Midbrain (tissue), 1 donor: Measurements from ENCODE around the gene PIGM.

Experiments
- DNase-seq: peaks from one replicate; lab custom pipeline; 2025; lab: John Stamatoyannopoulos, UW

Gene PIGM

DNA sequence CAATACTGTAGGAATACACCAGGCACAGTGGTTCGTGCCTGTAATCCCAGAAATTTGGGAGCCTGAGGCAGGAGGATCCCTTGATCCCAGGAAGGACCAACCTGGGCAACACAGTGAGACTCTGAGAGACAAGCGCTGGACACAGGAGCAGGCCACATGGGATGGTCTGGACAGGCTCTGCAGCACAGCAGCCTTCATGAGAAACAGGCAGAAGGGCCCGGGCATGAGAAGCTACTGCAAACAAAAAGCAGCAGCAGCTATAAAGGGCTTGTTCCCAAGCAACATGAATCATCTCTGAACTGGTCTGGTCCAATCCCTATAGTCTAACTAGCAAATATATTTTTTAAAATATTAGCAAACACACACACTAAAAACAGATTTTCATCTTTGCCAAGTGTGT lies 42.2 kb downstream of the PIGM start:
- DNase-seq, result no peak

GRCh38 chr1:159988006-159988405 lies 43.8 kb downstream of the PIGM start:
- DNase-seq, result no peak

GRCh38 chr1:159987186-159987585 lies 44.6 kb downstream of the PIGM start:
- DNase-seq, result no peak

- DNase-seq, result no peak
Observed at GRCh38 chr1:159986531-159986930, 45.3 kb downstream of the PIGM start.

- DNase-seq, result no peak
Observed at GRCh38 chr1:159986093-159986492, 45.7 kb downstream of the PIGM start.

DNA sequence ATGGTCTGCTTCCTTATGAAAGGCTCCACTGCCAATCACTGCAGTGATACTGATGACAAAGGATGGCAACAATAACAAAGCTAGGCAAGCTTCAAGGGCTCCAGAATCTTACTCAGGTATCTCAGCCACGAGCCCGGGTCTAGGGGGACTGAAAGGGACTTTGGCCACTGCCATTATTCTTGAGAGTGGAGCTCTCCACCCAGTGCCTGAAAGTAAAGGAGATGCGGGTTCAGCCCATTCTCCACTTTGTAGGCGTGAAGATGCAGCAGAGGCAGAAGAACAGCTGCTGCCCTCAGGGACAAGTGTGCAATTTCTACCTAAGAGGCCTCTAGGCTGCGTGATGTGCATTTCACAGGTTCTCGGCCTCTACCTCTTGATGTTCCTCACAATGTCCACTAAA lies 46.3 kb downstream of the PIGM start:
- DNase-seq, result no peak

GRCh38 chr1:159983681-159984080 lies 48.1 kb downstream of the PIGM start:
- DNase-seq, result no peak

GRCh38 chr1:159982280-159982679 lies 49.5 kb downstream of the PIGM start:
- DNase-seq, result no peak

DNA sequence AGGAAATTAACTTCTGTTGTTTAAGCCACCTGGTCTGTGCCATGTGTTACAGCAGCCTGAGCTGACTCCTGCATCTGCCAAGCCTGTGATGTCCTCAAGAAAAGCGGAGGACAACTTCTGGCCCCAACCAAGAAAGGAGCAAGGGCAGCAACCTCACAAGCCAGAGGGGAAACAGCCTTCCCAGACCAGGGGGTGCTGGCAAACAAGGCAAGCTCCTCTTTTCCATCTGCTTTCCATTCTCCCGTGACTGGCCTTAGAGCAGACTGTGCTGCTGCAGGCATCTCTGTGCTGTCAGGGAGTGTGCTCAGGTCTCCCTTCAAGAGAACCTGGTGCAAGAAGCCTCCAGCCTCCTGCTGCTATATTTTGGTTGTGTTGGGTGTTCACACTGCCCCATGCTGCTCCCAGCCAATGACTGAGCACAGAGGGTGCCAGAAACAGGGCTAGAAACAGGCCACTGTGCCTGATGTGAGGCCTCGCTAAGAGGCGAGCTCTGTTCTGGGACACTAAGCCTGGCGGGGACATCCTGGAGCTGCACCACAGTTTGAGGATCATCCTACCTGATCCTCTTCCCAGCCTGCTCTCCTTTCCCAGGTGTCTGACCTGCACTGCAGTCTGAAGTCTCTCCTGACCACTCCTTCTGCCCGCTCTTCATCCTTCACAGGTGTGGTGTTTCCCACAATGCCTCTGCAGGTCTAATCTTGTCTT lies 50.3 kb downstream of the PIGM start:
- DNase-seq, result no peak

DNA sequence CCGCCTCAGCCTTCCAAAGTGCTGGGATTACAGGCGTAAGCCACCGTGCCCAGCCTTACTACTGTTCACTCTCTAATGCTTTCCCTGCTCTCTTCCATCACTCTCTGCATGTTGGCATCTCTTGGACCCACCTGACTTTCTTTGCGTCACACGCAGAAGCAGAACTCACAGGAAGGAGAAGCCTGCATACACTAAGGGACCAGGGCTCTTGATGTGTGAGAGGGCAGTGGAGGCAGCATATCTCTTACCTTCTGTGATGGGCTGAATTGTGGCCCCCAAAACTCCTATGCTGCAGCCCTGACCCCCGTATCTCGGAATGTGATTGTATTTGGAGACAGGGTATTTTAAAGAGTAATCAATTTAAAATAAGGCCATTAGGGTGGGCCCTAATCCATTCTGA lies 51.0 kb downstream of the PIGM start:
- DNase-seq, result no peak

- DNase-seq, result no peak
Observed at GRCh38 chr1:159980076-159980475, 51.7 kb downstream of the PIGM start.

DNA sequence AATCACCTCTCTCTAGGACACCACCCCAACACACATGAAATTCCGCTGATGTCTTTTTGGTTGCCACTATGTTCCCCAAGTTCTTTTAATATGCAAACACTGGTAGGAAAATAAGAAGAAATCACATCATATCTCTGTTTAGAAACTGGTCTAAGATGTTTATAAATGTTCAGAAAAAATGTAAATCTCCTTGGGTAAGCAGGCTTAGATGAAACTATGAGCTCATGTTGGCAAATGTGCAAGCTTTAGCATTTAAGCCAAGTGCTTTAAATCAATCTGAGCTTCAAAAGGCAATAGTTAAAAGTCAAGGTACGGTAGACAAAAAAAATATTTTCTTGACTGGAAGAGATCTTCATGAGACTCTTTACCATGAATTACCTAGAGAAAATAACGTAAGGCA lies 52.5 kb downstream of the PIGM start:
- no peak for DNase-seq

DNA sequence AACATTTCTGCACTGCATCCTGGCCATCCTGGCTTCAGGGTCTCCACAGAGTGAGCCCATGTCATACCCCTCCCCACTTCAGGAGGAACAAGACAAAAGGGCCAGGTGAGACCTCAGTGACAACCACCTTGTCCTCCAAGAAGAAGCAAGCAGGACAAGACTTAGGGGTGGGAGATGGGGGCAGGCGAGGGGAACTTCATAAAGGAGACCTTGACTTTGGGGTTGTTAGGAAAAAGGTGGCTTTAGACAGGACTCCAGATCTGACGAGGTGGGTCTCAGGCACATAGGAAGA lies 53.7 kb downstream of the PIGM start:
- DNase-seq, result no peak

DNA sequence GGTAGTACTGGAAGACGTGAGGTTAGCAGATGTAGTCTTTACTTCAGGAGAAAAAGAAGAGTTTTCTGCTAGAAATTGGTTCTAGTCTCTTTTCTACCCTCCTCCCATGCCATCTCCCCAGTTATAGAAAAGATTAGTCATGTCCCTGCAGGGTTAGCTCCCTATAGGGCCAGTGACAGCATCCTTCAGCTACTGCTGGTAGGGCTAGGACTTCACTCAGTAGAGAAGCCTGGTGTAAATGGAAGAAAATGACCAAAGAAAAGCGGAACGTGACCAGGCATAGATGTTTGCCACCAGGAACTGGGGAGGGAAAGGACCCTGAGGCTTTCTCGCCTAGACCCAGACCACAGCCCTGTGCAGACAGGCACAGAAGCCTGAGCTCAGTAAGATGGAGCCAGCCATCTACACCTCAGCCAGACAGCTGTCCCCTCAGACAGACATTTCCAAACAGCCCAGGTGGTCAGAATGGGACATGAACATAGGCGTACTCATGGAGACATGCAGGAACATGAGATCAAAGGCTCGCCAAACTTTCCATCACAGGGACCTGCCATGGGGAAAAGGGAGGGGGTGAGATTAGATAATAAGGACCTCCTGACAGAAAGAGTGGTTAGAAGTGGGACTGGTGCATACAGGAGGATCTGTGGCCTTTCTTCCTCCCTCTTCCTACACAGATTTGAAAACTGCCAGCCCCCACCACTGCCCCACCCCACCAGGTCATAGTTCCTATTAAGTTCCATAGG lies 54.3 kb downstream of the PIGM start:
- no peak for DNase-seq
